Chondrocyte (in vitro differentiated cells): ENCODE measurements around the gene SLC50A1. TPM values are rescaled to one million over a fixed set of nuclear protein-coding genes. Genes with fewer than 3 reads are reported as not detected.
A peak's percentile ranks its signal among the peaks of the same experiment; 100 is the strongest.

Source experiments
- DNase-seq: peaks from one replicate; pipeline ENCODE4 v3.0.0; 2021; ENCODE audit warnings: mixed read lengths, low spot score
- H3K27ac Mint-ChIP-seq: one replicate; pipeline ENCODE4 v1.8.0; 2021; ENCODE audit warnings: mild to moderate bottlenecking, moderate library complexity, mixed read lengths; ENCODE audit not compliant: unreplicated experiment
- H3K27me3 Mint-ChIP-seq: 2 replicates; pipeline ENCODE4 v1.8.0; 2021; ENCODE audit warnings: low read depth, mixed read lengths
- H3K36me3 Mint-ChIP-seq: 2 replicates; pipeline ENCODE4 v1.8.0; 2021; ENCODE audit warnings: low read depth, mixed read lengths
- H3K4me1 Mint-ChIP-seq: 2 replicates; pipeline ENCODE4 v1.8.0; 2021; ENCODE audit warnings: low read depth, mild to moderate bottlenecking, mixed read lengths
- H3K4me3 Mint-ChIP-seq: one replicate; pipeline ENCODE4 v1.8.0; 2021; ENCODE audit warnings: mild to moderate bottlenecking, moderate library complexity, mixed read lengths; ENCODE audit not compliant: unreplicated experiment
- H3K9me3 Mint-ChIP-seq: 2 replicates; pipeline ENCODE4 v1.8.0; 2021; ENCODE audit warnings: low read depth, mixed read lengths
- CTCF ChIP-seq: fragments of 200-600 bp; sonication (generic); IDR thresholded peaks from 2 replicates; pipeline ENCODE4 v1.5.0; 2021; ENCODE audit warnings: antibody characterized with exemption, mild to moderate bottlenecking, moderate library complexity
- long read RNA-seq: library from polyadenylated mRNA; stranded (forward); transcript quantifications from one replicate; pipeline ENCODE4 v2.0.0, GENCODE V29; 2021
- total RNA-seq: library from RNA; stranded (reverse); gene quantifications from 3 replicates; pipeline ENCODE4 v1.2.1, GENCODE V29; 2021

The SLC50A1 gene
- 34.0 to 40.3 TPM (median 37.9 TPM) in 3 replicates for total RNA-seq
- long read RNA-seq, transcript SLC50A1-203 (6 exons, 1,300 nt): major isoform, 22 of 48 reads
- long read RNA-seq, transcript SLC50A1-202 (5 exons, 1,218 nt): minor isoform, 10 of 48 reads
- long read RNA-seq, partial matches to known transcripts: 4 of 48 reads
- long read RNA-seq, other reads (novel, unspliced or antisense): 11 of 48 reads

- peaks cover 61% of the 10 kb centered on the region for H3K4me1 Mint-ChIP-seq
Observed at GRCh38 chr1:155135415-155136028, at the start of gene SLC50A1. Gene SLC50A1, plus strand, starts transcription at chr1:155135852. Its CDS starts 60 bp downstream, at chr1:155135912.

GRCh38 chr1:155086128-155086741, 49.4 kb upstream of the SLC50A1 start:
- Mint-ChIP-seq H3K27ac (no peak overlapping the region), H3K36me3 (peaks cover 4% of the 10 kb centered on the region), H3K9me3 (no peaks in the 10 kb centered on the region), H3K4me3 (peak overlapping the region; percentile 42), H3K4me1 (peaks cover 33% of the 10 kb centered on the region), H3K27me3 (peaks cover 16% of the 10 kb centered on the region)
- TF ChIP-seq CTCF: peak; percentile 99
- DNase-seq: no peak

More at GRCh38 chr1:155135415-155136028, at the start of gene SLC50A1:
- Mint-ChIP-seq H3K27ac (peak within 1 kb of the TSS; percentile 98), H3K9me3 (no peaks in the 10 kb centered on the region), H3K27me3 (no peaks in the 10 kb centered on the region), H3K36me3 (peaks cover 17% of the 10 kb centered on the region), H3K4me3 (peak within 1 kb of the TSS; percentile 100)
- peak; percentile 99 for DNase-seq
- peak; percentile 23 for TF ChIP-seq CTCF

- H3K4me3 Mint-ChIP-seq: no peak overlapping the region
- peaks cover 11% of the 10 kb centered on the region for H3K27me3 Mint-ChIP-seq
- no peak for TF ChIP-seq CTCF
- no peaks in the 10 kb centered on the region for H3K36me3 Mint-ChIP-seq
- peaks cover 32% of the 10 kb centered on the region for H3K4me1 Mint-ChIP-seq
- no peaks in the 10 kb centered on the region for H3K9me3 Mint-ChIP-seq
- no peak overlapping the region for H3K27ac Mint-ChIP-seq
- no peak for DNase-seq
Observed at GRCh38 chr1:155086856-155087535, 48.7 kb upstream of the SLC50A1 start.

GRCh38 chr1:155091071-155092051, 44.3 kb upstream of the SLC50A1 start:
- H3K9me3 Mint-ChIP-seq: no peaks in the 10 kb centered on the region
- H3K36me3 Mint-ChIP-seq: no peaks in the 10 kb centered on the region
- no peak for DNase-seq
- TF ChIP-seq CTCF: peak; percentile 96
- no peaks in the 10 kb centered on the region for H3K27me3 Mint-ChIP-seq
- peaks cover 36% of the 10 kb centered on the region for H3K4me1 Mint-ChIP-seq
- H3K27ac Mint-ChIP-seq: no peak overlapping the region
- H3K4me3 Mint-ChIP-seq: no peak overlapping the region
